Measurements from ENCODE around the gene FNBP1L. TPM values are rescaled to one million over a fixed set of nuclear protein-coding genes. Genes with fewer than 3 reads are reported as not detected.

The FNBP1L gene
- total and polyA plus RNA-seq, 9 of the 15 experiments (the other 6 are each of a cell fraction or from before 2014, with no cell fraction given) = 1.4 to 6.9 (median 5.9) TPM

GRCh38 chr1:93594603-93594880 is 146.6 kb downstream of the FNBP1L start:
- TF ChIP-seq CREB3 (tag; conservative IDR thresholded peaks at IDR 0.05; ENCODE audit: low read depth) (no peak), NR3C1 (CRISPR knock-in tag; IDR thresholded peaks at IDR 0.05) (no peak), TFAM (CRISPR knock-in tag; conservative IDR thresholded peaks at IDR 0.05) (no peak), MCM3 (IDR thresholded peaks at IDR 0.05) (no peak), PHF21A (IDR thresholded peaks at IDR 0.05; ENCODE audit: borderline replicate concordance, low read depth) (no peak), WHSC1 (IDR thresholded peaks at IDR 0.05; ENCODE audit: low read length) (no peak), SRSF3 (IDR thresholded peaks at IDR 0.05; ENCODE audit: insufficient read depth, low read length) (no peak), ZNF316 (IDR thresholded peaks at IDR 0.05) (no peak), AFF4 (CRISPR knock-in tag; IDR thresholded peaks at IDR 0.05) (no peak), ZNF175 (CRISPR knock-in tag; IDR thresholded peaks at IDR 0.05; ENCODE audit: low read depth) (no peak), ZNF436 (CRISPR knock-in tag; IDR thresholded peaks at IDR 0.05) (no peak), CREM (IDR thresholded peaks at IDR 0.05; ENCODE audit: low read depth) (no peak)
- Histone ChIP-seq H3K27me3 (ENCODE audit: control insufficient read depth in 2 of 2, insufficient read depth in 2 of 2, low read length in 2 of 2) (peaks cover 18 to 33% of the 10 kb centered on the region in 2 experiments; a peak in 4 of 5 replicates), H4K20me1 (replicated peaks; ENCODE audit: control insufficient read depth, insufficient read depth, low read length) (no peaks in the 10 kb centered on the region), H3K9me1 (ENCODE audit: control insufficient read depth, insufficient read depth, low read length) (no peaks in the 10 kb centered on the region), H2AFZ (ENCODE audit: low read depth, low read length) (no peak overlapping the region), H3K36me3 (ENCODE audit: control insufficient read depth, insufficient read depth, low read length) (no peaks in the 10 kb centered on the region), H3K27ac (ENCODE audit: extremely low read depth, low read depth, low read length) (no peak overlapping the region), H3K9me3 (replicated peaks; ENCODE audit: control insufficient read depth, insufficient read depth, low read depth, low read length) (no peaks in the 10 kb centered on the region), H3K4me1 (replicated peaks in 1 of 2; ENCODE audit: control insufficient read depth in 2 of 2, insufficient read depth in 2 of 2, low read length in 2 of 2) (peaks cover 0 to 5% of the 10 kb centered on the region in 2 experiments), H3K79me2 (ENCODE audit: control insufficient read depth, insufficient read depth, low read length) (no peaks in the 10 kb centered on the region), H3K4me2 (ENCODE audit: insufficient read depth, low read length) (no peak overlapping the region), H3K9ac (ENCODE audit: insufficient read depth in 1 of 2, low read depth in 2 of 2, low read length in 2 of 2) (no peak overlapping the region), H3K4me3 (no peak overlapping the region)
- ChIA-PET CTCF (ENCODE audit: low intra/inter-chr PET ratio) (no interaction called here), POLR2A (no interaction called here)
- FAIRE-seq (no peak), ATAC-seq (no peak), DNase-seq (ENCODE audit: extremely low read depth in 1 of 4, low spot score in 3 of 4) (no peak)
- in situ Hi-C loops (cut with MboI) (no loop called here), intact Hi-C loops (cut with micrococcal nuclease) (no loop called here)
- no TSS peak for BruUV-seq (replicated peaks)
- whole genome bisulfite sequencing (ENCODE audit: insufficient coverage, low coverage, missing lambda C conversion rate) = 0% methylated on average over 1 of the region's 1 CpG
